HS-5 (cell line): ENCODE data around the gene COMMD2.

Source experiments
- DNase-seq: peaks from one replicate; pipeline ENCODE4 v3.0.0-alpha.2; 2012; ENCODE audit warnings: low read depth

The COMMD2 gene

DNA sequence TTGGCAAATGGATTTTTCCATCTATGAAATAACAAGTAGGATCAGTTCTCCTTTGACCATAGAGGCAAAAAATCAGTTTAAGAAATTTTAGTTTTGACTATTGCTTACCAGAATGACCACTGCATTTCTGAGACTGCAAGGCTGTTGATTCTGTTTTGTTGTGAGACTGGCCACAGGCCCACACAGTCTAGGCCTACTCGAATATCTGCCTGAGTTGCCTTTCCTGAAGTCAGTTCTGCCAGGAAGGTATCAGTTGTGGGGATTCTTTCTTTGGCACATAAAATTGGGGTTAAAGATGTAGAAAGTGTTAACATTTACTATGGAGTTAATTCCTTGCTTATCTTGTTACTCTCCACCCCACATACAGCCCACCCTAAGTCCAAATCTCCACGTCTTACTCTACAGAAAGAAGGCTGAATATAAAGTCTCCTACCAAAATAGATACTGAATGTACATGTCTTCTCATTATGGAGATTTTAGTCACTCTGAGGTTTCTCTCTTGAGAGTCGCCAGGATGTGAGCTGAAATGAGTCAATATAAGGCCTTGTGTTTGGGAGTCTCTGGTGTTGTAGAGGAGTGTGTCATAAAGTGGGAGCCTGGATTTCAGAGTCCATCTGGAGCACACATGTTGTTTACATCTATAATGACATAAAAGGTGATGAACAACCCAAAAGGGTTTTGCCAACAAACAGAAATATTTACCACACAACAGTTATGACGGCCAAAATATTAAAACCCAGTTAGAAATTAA lies 49.4 kb downstream of the COMMD2 start:
- peak; percentile 93 for DNase-seq

- DNase-seq, result no peak
These were observed 50.3 kb downstream of the COMMD2 start for GRCh38 chr3:149701977-149702350.

- DNase-seq, result no peak
These were observed 50.9 kb downstream of the COMMD2 start for GRCh38 chr3:149701206-149701976.
